ENCODE results near the gene PNPLA1. TPM values are rescaled to one million over a fixed set of nuclear protein-coding genes. Genes with fewer than 3 reads are reported as not detected.

PNPLA1 gene, protein sequence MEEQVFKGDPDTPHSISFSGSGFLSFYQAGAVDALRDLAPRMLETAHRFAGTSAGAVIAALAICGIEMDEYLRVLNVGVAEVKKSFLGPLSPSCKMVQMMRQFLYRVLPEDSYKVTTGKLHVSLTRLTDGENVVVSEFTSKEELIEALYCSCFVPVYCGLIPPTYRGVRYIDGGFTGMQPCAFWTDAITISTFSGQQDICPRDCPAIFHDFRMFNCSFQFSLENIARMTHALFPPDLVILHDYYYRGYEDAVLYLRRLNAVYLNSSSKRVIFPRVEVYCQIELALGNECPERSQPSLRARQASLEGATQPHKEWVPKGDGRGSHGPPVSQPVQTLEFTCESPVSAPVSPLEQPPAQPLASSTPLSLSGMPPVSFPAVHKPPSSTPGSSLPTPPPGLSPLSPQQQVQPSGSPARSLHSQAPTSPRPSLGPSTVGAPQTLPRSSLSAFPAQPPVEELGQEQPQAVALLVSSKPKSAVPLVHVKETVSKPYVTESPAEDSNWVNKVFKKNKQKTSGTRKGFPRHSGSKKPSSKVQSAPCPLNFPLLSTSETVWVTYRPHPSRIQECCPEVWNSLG
- not detected in 2 replicates for total RNA-seq (2014; rRNA removed; shearing (Covaris generic))
- not detected in 2 replicates for polyA plus RNA-seq (2015; cell fraction: cytosol; rRNA removed)
- polyA plus RNA-seq (2015; cell fraction: nucleus; rRNA removed) = not detected in 2 replicates

DNA sequence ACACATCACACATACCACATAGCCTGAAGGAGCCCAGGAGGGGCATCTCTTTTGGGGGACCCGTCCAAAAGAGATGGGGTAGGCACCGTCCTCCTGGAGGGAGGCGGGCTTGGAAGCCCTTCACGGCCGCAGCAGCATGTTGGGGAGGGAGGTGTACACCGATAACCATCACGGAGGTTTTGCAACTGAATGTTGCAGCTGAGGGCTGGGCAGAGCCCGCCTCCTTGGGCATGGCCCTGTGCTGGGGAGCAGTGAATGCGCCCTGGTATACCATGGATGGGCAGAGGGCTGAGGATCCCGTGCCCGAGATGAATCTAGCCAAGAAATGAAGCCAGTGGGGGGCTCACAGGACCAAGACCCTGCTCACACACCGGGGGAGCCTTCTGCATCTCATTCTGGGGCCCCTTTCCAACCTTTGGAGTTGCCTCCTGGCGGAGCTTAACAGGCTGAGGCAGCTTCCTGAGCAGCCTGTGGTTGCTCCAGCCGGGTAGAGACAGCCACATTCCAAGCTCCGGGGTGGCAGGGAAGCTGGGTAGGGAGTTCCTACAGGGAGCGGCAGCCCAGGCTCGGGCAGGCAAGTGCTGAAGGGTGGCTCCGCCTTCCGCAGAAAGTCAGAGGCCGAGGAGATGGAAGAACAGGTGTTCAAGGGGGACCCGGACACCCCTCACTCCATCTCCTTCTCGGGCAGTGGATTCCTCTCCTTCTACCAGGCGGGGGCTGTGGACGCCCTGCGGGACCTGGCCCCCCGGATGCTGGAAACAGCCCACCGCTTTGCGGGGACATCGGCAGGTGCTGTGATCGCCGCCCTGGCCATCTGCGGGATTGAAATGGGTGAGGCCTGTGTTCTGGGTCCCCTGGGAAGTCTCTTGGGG, at the start of gene PNPLA1:
TSS of gene PNPLA1 (plus strand) at position 227 of the 872 bp plus-strand sequence. CDS start at position 627, 400 bp downstream.
- no peak for DNase-seq (ENCODE audit: low read depth, low spot score)
- in situ Hi-C loops (cut with HindIII; ENCODE audit: low pct_unique_long_range_greater_than_20kb, low sequenced_read_pairs) = no loop called here

- in situ Hi-C loops (cut with HindIII; ENCODE audit: low pct_unique_long_range_greater_than_20kb, low sequenced_read_pairs) = no loop called here
- no peak for DNase-seq (ENCODE audit: low read depth, low spot score)
Observed at GRCh38 chr6:36220226-36220625, 49.6 kb upstream of the PNPLA1 start.

GRCh38 chr6:36221674-36222073, 48.2 kb upstream of the PNPLA1 start:
- DNase-seq (ENCODE audit: low read depth, low spot score) = no peak
- in situ Hi-C loops (cut with HindIII; ENCODE audit: low pct_unique_long_range_greater_than_20kb, low sequenced_read_pairs) = no loop called here

DNA sequence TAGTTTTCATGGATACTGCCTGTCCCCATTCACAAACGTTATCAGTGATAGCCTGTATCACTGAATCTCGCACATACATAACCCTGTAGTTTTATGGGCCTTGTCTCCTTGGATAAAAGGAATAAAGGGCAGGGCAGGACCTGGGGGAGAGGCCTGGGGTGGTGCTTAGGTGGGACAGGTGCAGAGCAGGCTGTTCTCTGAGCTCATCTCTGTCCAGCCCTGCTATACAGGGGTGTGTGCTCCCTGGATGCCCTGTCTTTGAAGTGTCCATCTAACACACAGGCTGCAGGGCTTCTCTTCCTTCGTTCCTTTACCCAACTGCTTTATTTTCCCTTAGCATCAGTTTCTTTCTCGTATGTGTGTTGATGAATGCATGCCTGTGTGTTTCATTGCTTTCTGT, 46.9 kb upstream of the PNPLA1 start:
- in situ Hi-C loops (cut with HindIII; ENCODE audit: low pct_unique_long_range_greater_than_20kb, low sequenced_read_pairs) = no loop called here
- DNase-seq (ENCODE audit: low read depth, low spot score) = no peak

DNA sequence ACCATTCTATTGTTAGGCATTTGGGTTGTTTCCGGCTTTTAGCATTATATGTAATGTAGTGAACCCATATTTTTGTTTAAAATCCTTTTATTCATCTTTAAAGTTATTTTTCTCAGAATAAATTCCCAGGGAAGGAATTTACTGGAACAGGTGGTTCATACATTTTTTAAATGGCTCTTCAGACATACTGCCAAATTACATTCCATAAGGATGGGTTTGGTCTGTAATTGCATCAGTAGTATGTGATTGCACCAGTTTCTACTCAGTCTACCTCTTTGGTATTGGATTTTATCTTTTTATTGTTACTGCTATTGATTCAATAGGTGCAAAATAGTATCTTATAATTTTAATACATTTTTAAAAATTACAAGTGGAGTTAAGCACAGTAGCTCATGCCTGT, 46.2 kb upstream of the PNPLA1 start:
- DNase-seq (ENCODE audit: low read depth, low spot score) = no peak
- in situ Hi-C loops (cut with HindIII; ENCODE audit: low pct_unique_long_range_greater_than_20kb, low sequenced_read_pairs) = no loop called here

DNA sequence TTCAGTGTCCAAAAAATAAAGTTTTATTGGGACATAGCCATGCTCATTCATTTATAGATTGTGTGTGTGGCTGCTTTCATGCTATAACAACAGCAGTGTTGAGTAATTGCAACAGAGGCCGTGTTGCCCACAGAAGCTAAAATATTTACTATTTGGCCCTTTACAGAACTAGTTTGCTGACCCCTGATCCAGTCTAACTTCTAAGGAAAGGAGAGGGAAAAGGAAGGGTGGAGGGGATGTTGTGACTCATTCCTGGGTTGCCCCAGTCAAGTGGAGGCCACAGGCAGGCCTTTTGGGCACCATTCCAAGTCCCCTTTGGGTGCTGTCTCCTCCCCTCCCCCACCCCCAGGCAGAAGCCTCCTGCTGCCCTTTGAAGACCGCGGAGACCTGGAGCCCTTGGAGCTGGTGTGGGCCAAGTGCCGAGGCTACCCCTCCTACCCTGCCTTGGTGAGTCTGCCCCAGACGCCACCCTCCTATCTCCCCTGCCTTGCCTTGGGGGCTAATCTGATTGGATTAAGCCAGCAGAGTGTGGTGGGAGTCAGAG, 44.9 kb upstream of the PNPLA1 start:
- DNase-seq (ENCODE audit: low read depth, low spot score) = no peak
- in situ Hi-C loops (cut with HindIII; ENCODE audit: low pct_unique_long_range_greater_than_20kb, low sequenced_read_pairs) = no loop called here

DNA sequence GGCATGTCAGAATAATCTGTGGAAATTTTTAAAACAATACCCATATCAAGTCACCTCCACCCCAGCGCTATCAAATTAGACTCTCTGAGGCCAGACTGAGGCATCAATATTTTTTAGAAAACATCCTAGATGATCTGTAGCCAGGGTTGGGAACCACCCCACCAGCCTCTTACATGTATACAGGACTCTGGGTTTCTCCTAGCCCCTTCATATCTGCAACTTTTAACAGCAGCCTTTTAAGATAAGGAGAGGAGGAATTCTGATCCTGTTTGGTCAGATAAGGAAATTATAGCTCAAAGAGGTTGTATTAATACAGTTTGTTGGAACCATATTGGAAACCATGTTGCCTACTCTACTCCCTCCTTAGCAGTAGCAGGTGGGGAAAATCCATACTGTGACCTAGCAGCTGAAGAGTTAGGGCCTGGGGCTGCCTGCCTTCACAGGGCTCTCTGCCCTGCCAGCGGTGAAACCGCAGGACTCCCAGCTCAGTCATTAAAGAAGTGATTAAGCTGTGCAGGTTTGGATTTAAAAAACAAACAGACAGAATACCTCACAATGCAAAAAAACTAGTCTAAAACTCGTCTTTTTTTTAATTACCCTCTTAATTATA, 43.3 kb upstream of the PNPLA1 start:
- in situ Hi-C loops (cut with HindIII; ENCODE audit: low pct_unique_long_range_greater_than_20kb, low sequenced_read_pairs) = no loop called here
- DNase-seq (ENCODE audit: low read depth, low spot score) = no peak

DNA sequence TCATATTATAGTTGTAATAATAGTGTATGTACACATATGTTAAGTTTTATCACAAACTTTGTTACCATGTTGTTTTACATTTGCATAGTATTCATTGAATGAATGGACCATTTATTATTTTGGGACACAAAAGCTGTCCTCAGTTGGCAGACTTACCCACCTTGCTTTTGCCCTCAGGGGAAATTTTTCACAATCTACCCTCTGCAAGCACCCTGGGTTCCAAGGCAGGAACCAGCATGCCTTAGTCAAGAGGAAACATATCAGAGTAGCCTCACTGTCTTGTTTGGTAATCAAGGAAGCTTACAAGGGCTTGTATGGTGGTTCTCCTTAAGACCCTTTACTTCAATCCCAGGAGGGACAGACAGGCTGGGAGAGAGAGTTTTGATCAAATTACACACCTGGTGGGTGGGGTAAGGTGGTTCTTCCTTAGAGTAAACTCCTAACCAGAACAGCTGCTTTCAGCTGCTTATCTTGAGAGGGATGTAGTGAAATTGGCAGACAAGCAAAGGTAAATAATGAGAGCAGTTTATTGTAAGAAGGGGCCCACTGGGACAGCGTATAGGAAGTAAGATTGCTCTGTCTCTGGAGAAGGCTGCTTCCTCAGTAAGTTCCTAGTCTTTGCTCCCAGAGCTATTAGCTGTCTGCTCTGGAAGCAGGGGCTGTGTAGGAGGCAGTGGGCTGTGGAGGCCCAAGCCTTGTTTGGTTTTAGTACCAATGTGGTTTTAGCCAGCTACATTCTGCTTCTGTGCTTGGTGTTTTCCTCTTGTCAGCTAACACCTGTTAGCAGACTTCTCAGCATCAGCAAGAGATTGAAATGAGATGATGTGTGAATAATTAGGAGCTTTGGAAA, 42.3 kb upstream of the PNPLA1 start:
- no peak for DNase-seq (ENCODE audit: low read depth, low spot score)
- in situ Hi-C loops (cut with HindIII; ENCODE audit: low pct_unique_long_range_greater_than_20kb, low sequenced_read_pairs) = no loop called here

DNA sequence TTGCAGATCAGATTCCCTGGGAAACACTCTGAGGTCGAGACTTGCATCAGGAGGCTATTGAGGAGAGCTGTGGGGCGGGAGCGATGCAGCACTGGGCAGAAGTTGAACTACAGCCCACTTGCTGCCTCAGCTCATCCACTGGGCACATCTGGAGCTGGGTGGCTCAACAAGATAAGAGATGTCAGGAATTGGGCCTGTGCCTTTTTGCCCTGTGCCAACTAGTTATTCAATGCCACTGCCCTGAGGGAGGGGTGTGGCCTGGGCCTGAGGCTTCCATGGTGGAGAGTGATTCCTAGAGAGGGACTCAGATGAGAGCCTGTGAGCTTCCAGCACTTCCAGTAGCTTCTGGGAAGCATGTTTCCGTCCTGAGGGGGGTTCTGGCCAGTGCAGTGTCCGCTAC, 40.6 kb upstream of the PNPLA1 start:
- in situ Hi-C loops (cut with HindIII; ENCODE audit: low pct_unique_long_range_greater_than_20kb, low sequenced_read_pairs) = no loop called here
- no peak for DNase-seq (ENCODE audit: low read depth, low spot score)

DNA sequence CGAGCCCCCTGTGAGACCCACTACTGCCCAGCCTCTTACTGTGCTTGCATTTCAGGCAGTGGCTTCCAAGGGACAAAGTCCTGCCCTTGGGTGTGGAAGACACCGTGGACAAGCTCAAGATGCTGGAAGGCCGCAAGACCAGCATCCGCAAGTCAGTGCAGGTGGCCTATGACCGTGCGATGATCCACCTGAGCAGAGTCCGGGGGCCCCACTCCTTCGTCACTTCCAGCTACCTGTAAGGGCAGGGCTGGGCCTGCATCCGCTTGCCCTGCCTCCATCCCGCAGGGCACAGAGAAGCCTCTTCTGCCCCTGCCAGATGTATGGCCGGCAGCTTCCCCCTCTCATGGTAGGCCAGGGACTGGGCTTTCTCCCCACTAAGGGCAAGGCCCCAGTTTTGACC, 39.5 kb upstream of the PNPLA1 start:
- DNase-seq (ENCODE audit: low read depth, low spot score) = no peak
- in situ Hi-C loops (cut with HindIII; ENCODE audit: low pct_unique_long_range_greater_than_20kb, low sequenced_read_pairs) = no loop called here

- in situ Hi-C loops (cut with HindIII; ENCODE audit: low pct_unique_long_range_greater_than_20kb, low sequenced_read_pairs) = no loop called here
- no peak for DNase-seq (ENCODE audit: low read depth, low spot score)
Observed at GRCh38 chr6:36232172-36232571, 37.7 kb upstream of the PNPLA1 start.

DNA sequence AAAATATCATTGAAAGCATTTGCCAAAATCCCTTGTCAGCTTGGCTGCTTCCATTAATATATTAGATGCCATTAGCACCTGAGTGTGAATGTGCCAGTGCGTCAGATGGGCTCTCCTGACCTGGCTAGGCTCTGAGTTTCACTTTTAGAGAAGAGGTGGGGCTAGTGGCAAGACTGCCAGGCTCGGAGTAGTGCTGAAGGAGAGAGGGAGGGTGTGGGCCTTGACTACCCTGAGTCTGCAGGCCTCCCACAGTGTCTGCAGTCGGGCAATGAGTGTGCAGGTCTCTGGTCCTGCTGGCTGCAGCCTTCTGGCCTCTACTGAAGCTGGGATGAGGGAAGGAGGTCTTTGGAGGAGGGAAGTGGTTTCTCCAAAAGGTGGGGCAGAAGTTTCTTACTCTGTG, 34.6 kb upstream of the PNPLA1 start:
- in situ Hi-C loops (cut with HindIII; ENCODE audit: low pct_unique_long_range_greater_than_20kb, low sequenced_read_pairs) = no loop called here
- no peak for DNase-seq (ENCODE audit: low read depth, low spot score)

- in situ Hi-C loops (cut with HindIII; ENCODE audit: low pct_unique_long_range_greater_than_20kb, low sequenced_read_pairs) = no loop called here
- no peak for DNase-seq (ENCODE audit: low read depth, low spot score)
Observed at GRCh38 chr6:36235862-36236261, 34.0 kb upstream of the PNPLA1 start.

GRCh38 chr6:36239774-36240173, 30.1 kb upstream of the PNPLA1 start:
- no peak for DNase-seq (ENCODE audit: low read depth, low spot score)
- in situ Hi-C loops (cut with HindIII; ENCODE audit: low pct_unique_long_range_greater_than_20kb, low sequenced_read_pairs) = no loop called here

- in situ Hi-C loops (cut with HindIII; ENCODE audit: low pct_unique_long_range_greater_than_20kb, low sequenced_read_pairs) = no loop called here
Observed at GRCh38 chr6:36241728-36242127, 28.1 kb upstream of the PNPLA1 start.

GRCh38 chr6:36242161-36242560, 27.7 kb upstream of the PNPLA1 start:
- in situ Hi-C loops (cut with HindIII; ENCODE audit: low pct_unique_long_range_greater_than_20kb, low sequenced_read_pairs) = no loop called here

More at GRCh38 chr6:36241728-36242127, 28.1 kb upstream of the PNPLA1 start:
- DNase-seq (ENCODE audit: low read depth, low spot score) = no peak

GRCh38 chr6:36242626-36243025, 27.2 kb upstream of the PNPLA1 start:
- DNase-seq (ENCODE audit: low read depth, low spot score) = no peak
- in situ Hi-C loops (cut with HindIII; ENCODE audit: low pct_unique_long_range_greater_than_20kb, low sequenced_read_pairs) = no loop called here

More at GRCh38 chr6:36242161-36242560, 27.7 kb upstream of the PNPLA1 start:
- DNase-seq (ENCODE audit: low read depth, low spot score) = no peak
